Endodermal cell (in vitro differentiated cells): ENCODE results near the gene PPP1R26. TPM values are rescaled to one million over a fixed set of nuclear protein-coding genes. Genes with fewer than 3 reads are reported as not detected.

ENCODE experiments used
- DNase-seq: peaks from one replicate; pipeline ENCODE4 v3.0.0-alpha.2; 2017
- H3K27ac ChIP-seq: 2 replicates; pipeline ENCODE4 v1.5.1; 2013; ENCODE audit warnings: mild to moderate bottlenecking, low read depth, low read length, moderate library complexity
- H3K27me3 ChIP-seq: 2 replicates; pipeline ENCODE4 v1.6.1; 2013; ENCODE audit warnings: mild to moderate bottlenecking, low read length, moderate library complexity; ENCODE audit not compliant: insufficient read depth, control insufficient read depth, poor library complexity, severe bottlenecking
- H3K36me3 ChIP-seq: 2 replicates; pipeline ENCODE4 v1.7.0; 2013; ENCODE audit warnings: mild to moderate bottlenecking, low read length, moderate library complexity; ENCODE audit not compliant: control insufficient read depth, insufficient read depth
- H3K4me1 ChIP-seq: one replicate; pipeline ENCODE4 v1.7.0; 2013; ENCODE audit warnings: low read length; ENCODE audit not compliant: control insufficient read depth, insufficient read depth
- H3K4me3 ChIP-seq: 2 replicates; pipeline ENCODE4 v1.5.1; 2013; ENCODE audit warnings: mild to moderate bottlenecking, low read length, moderate library complexity
- H3K9ac ChIP-seq: 2 replicates; pipeline ENCODE4 v1.6.1; 2013; ENCODE audit warnings: mild to moderate bottlenecking, low read length, moderate library complexity; ENCODE audit not compliant: poor library complexity, severe bottlenecking; ENCODE audit errors: extremely low read depth
- H3K9me3 ChIP-seq: 2 replicates; pipeline ENCODE4 v1.6.1; 2013; ENCODE audit warnings: mild to moderate bottlenecking, low read length, moderate library complexity; ENCODE audit not compliant: control insufficient read depth
- H3K27ac Mint-ChIP-seq: 2 replicates; pipeline ENCODE4 v1.8.0; 2020; ENCODE audit warnings: mixed read lengths
- H3K27me3 Mint-ChIP-seq: 2 replicates; pipeline ENCODE4 v1.8.0; 2021; ENCODE audit warnings: mild to moderate bottlenecking, mixed read lengths; ENCODE audit not compliant: insufficient read depth
- H3K36me3 Mint-ChIP-seq: 2 replicates; pipeline ENCODE4 v1.8.0; 2020; ENCODE audit warnings: low read depth, mixed read lengths
- H3K4me1 Mint-ChIP-seq: 2 replicates; pipeline ENCODE4 v1.8.0; 2020; ENCODE audit warnings: mixed read lengths
- H3K4me3 Mint-ChIP-seq: 2 replicates; pipeline ENCODE4 v1.8.0; 2020; ENCODE audit warnings: mild to moderate bottlenecking, moderate library complexity, mixed read lengths
- H3K9me3 Mint-ChIP-seq: 2 replicates; pipeline ENCODE4 v1.8.0; 2020; ENCODE audit warnings: mild to moderate bottlenecking, mixed read lengths
- CTCF ChIP-seq: fragments of 200-600 bp; sonication (generic); conservative IDR thresholded peaks from 2 replicates; pipeline ENCODE4 v1.5.0; 2021; ENCODE audit warnings: antibody characterized with exemption, mild to moderate bottlenecking
- WGBS, 2 experiments: methylation state at CpG; one replicate each; pipeline versions ENCODE4 v1.1.5 to v1.1.7; 2013; ENCODE audit warnings: missing lambda C conversion rate in 2 of 2, mixed read lengths in 1 of 2; ENCODE audit not compliant: insufficient coverage in 1 of 2, insufficient read length in 1 of 2; 5-methylcytosine and 5-hydroxymethylcytosine counted together
- total RNA-seq, 2 donors: library from RNA; stranded (reverse); fragmentation: NEBNext Ultra II Directional in 1 of 2; extraction: Animal tissue kit (Norgen Biotek cat#: 25700) in 1 of 2; gene quantifications; 2 replicates in 1 of 2; 3 replicates in 1 of 2; pipeline ENCODE4 v1.2.1, GENCODE V29; 2021

Gene PPP1R26
- total RNA-seq, 2 donors from 2014 or later = 43.2 to 54.5 TPM

GRCh38 chr9:135501261-135502167 is 21.9 kb downstream of the PPP1R26 start:
- Histone ChIP-seq H3K27ac (no peak overlapping the region), H3K4me1 (peaks cover 7% of the 10 kb centered on the region), H3K4me3 (peak overlapping the region; percentile 84), H3K36me3 (peaks cover 37% of the 10 kb centered on the region), H3K27me3 (no peaks in the 10 kb centered on the region), H3K9me3 (no peaks in the 10 kb centered on the region), H3K9ac (peak overlapping the region; percentile 64)
- Mint-ChIP-seq H3K27ac (peak overlapping the region; percentile 55), H3K4me1 (peaks cover 8% of the 10 kb centered on the region), H3K27me3 (peaks cover 7% of the 10 kb centered on the region), H3K4me3 (peak overlapping the region; percentile 83), H3K36me3 (peaks cover 26% of the 10 kb centered on the region), H3K9me3 (no peaks in the 10 kb centered on the region)
- 46 to 52% methylated on average over 22 to 38 of the region's 38 CpGs for WGBS, 2 experiments
- TF ChIP-seq CTCF = no peak
- DNase-seq = peak; percentile 82

- Histone ChIP-seq H3K27me3 (no peaks in the 10 kb centered on the region), H3K9me3 (no peaks in the 10 kb centered on the region), H3K4me3 (peak overlapping the region; percentile 84), H3K4me1 (peaks cover 7% of the 10 kb centered on the region), H3K9ac (no peak overlapping the region), H3K36me3 (peaks cover 37% of the 10 kb centered on the region), H3K27ac (no peak overlapping the region)
- no peaks in the 10 kb centered on the region for H3K9me3 Mint-ChIP-seq
- WGBS, 2 experiments = 93 to 94% methylated on average over 7 to 15 of the region's 15 CpGs
- no peak for DNase-seq
- TF ChIP-seq CTCF = no peak
- peaks cover 7% of the 10 kb centered on the region for H3K27me3 Mint-ChIP-seq
- H3K4me1 Mint-ChIP-seq = peaks cover 8% of the 10 kb centered on the region
- no peak overlapping the region for H3K27ac Mint-ChIP-seq
- peaks cover 26% of the 10 kb centered on the region for H3K36me3 Mint-ChIP-seq
- H3K4me3 Mint-ChIP-seq = peak overlapping the region; percentile 83
Measured at GRCh38 chr9:135502168-135502872, 22.7 kb downstream of the PPP1R26 start.

GRCh38 chr9:135502873-135503321 is 23.3 kb downstream of the PPP1R26 start:
- peaks cover 37% of the 10 kb centered on the region for H3K36me3 ChIP-seq
- Mint-ChIP-seq H3K9me3 (no peaks in the 10 kb centered on the region), H3K36me3 (peaks cover 26% of the 10 kb centered on the region), H3K27me3 (peaks cover 7% of the 10 kb centered on the region), H3K4me1 (peaks cover 8% of the 10 kb centered on the region), H3K27ac (no peak overlapping the region), H3K4me3 (no peak overlapping the region)
- H3K9ac ChIP-seq = no peak overlapping the region
- no peaks in the 10 kb centered on the region for H3K27me3 ChIP-seq
- peaks cover 7% of the 10 kb centered on the region for H3K4me1 ChIP-seq
- H3K9me3 ChIP-seq = no peaks in the 10 kb centered on the region
- no peak overlapping the region for H3K4me3 ChIP-seq
- WGBS, 2 experiments = 95% methylated on average over 13 to 16 of the region's 16 CpGs
- no peak for TF ChIP-seq CTCF
- no peak overlapping the region for H3K27ac ChIP-seq
- DNase-seq = no peak
